Globus pallidus (tissue), 1 donor: ENCODE data around the gene ITPK1.

ENCODE experiments used
- DNase-seq: peaks from one replicate; pipeline ENCODE4 v3.0.0-alpha.2; 2015; ENCODE audit warnings: low spot score

The ITPK1 gene

DNA sequence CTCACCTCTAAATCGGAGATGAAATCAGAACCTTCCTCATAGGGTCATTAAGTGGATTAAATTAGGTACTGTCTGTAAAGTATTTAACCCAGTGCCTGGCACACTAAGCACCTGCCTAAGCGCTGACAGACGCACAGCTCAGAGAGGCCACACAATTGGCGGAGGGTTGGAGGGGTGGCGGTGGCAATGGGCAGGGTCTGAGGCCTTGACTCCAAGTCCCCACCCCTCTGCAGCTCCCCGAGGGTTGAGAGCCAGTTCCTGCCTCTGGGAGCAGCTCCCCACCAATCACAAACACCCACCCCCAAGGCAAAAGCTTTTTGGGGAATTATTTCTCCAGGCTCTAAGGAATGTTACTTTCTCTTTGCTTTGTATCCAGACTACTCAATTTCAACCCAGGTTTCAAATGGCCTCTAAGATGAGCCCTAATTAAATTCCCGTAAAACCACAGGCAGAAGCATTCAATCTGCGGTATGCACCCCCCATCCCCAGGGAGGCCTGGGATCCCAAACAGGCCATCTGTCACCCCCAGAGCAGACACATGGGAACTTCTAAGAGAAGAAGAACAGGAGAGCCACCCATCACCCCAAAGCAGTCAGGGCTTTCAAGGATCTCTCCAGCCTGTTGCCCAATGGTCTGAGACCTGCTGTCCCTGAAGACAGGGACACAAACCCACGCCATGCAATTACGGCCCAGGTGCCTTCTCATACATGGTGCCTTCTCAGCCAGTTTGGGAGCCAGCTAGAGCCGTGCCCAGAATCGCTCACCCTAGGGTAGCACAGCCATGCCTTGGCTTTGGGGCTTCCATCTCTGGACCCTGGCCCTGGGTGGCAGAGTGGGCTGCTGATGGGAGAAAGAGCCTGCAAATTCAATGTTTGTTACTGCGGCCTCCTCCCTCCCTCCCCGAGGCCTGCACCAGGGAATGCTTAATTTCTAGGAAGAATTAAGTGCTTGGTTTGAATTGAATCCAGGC, 126.7 kb downstream of the ITPK1 start:
- DNase-seq = no peak

DNA sequence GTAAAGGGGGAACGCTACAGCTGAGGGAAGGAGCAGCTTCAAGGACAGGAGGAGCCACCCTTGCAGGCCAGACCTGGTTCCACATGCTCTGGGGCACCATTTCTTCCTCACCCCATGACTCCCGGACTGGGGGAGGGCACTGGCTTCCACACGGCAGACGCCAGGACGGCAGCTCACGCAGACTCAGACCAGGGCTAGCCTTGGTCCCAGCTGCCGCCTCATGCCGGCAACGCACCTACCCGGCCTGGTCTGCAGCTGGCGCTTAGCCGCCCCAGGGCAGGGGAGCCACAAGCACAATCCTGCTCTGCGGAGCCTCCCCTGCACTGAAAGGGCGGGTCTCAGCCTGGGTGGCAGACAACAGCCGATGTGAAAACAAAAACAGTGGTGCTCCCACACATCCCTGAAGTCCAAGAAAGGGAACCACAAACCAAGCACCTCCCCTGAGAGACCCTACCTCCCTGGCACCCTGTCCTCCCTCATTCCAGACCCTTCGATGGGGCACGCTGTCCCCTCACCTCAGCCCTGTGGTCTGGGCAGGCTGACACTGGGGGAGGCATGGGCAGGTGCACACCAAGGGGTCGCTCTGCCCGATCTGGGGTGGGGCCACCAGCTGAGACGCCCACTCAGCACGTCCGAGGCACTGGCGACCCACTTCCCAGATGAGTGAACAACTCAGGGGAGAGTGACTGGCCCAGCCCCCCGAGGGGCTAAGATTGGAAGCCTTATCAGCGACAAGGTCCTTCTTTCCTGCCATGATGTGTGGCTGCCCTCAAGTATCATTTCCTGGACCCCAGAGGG, 127.8 kb downstream of the ITPK1 start:
- no peak for DNase-seq

DNA sequence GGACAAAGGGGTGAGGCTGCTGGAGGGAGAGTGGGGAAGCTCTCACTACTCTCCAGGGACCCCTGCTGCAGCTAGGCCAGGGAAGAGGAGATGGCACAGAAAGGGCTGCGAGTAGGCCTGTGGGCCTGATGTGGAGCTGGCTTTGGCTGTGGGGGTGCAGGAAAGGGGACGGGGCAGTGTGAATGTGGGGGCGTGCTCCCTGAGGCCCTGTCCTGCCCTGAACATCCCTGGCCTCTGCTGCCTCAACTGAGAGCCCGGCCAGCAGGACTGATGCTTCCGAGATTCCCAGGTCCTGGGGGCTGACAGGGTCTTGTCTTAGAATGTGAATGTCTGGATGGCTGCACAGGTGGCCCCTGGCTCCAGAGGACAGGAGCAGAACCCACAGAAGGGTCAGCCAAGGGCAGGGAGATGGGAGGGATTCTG, 128.6 kb downstream of the ITPK1 start:
- DNase-seq = no peak

DNA sequence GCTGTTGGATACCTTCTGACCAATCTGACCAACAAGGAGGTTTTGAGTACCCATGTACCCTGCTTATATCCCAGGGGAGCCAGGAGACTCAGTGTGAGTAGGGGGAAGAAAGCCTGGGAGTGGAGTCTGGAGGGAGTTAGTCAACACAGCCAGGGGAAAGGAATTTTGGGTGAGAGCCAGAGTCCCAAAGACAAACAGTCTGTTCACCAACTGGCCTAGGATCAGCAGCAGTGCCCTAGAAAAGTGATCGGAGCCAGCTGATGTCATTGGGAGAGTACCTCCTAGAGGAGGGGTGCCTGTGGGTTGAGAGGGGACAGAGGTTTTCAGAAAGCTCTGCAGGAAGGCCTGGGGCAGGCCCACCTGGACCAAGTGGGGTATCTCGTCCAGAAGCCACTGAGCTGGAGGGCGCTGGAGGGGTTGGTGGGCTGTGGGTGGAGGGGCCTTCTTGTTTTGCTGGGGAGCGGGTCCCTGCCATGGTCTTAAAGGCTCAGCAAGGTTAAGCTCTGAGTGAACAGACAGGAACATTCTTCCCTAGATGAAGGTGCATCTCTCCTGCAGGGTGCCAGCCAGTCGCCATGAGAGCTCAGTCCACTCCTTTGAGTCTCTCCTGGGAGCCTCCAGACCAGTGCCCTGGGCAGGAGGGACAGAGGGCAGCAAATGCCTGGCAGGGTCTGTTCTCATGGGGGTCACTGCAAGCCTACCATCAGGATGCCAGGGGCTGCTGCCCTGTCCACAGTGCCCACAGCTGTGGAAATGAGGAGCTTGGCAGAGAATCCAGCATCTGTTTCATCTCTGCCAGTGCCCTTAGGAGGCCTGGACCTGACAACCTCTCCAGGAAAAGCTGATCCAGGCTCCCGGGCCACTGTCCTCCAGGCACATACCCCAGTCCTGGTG, 129.2 kb downstream of the ITPK1 start:
- DNase-seq = peak; percentile 68

DNA sequence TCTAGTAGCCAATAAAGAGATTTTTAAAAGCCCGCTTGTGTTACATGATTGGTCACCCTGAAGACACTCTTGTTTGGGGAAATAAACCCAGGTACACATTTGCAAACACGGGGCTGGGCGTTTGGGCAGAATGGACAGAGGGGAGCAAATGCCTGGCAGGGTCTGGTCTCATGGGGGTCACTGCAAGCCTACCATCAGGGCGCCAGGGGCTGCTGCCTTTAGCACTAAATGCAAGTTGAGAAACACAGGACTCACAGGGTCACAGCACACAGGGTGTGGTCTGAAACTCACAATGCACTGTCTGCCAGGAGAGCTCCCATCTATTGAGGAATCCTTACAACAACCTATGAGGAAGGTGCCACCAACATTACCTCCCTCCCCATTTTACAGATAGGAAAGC, 130.2 kb downstream of the ITPK1 start:
- DNase-seq = no peak

DNA sequence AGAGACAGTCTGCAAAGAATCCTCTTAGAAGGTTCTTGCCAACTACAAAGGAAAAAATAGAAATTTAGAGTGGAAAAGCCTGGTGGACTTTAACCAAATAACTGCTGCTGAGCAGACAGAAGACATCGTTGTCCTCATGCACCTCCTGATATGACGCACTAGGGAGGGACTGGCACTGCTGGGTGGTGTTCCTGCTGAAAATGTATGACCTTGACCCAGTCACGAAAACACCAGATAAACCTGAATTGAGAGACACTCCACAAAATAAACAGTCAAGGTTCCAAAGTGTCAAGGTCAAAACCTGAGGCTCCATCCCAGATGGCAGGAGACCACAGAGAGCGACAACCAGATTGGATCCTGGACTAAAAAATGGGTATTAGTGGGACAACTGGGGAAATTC, 130.8 kb downstream of the ITPK1 start:
- DNase-seq = no peak

DNA sequence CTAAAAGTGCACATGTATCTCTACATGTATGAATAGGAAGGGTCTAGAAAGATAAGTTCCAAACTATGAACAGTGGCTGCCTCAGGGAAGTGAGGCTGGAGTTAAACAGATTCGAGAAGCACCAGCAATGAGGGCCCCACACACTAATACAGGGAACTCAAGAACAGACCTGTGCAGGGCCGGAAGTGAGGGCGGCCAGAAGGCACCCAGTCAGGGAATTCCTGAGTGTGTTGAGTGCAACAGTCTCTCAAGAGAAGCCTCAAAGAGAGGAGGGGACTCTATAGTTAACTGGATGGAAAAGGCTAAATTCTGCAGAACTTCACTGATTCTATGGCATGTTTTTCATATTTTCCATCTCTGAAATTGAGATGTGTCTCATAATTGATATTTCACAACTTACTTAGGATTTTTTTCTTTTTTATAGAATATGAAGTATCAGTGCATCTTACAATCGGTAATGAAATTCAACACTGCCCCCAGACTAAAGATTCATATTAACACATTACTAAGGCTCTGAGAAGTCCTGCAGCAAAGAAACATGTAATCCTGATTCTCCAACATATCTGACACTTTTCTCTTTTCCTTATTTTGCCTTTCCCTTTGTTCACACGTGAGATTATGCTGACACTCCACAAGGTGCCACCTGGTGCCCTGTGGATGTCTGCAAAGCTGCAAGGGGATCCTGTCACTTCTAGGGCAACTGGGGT, 131.5 kb downstream of the ITPK1 start:
- DNase-seq = no peak

DNA sequence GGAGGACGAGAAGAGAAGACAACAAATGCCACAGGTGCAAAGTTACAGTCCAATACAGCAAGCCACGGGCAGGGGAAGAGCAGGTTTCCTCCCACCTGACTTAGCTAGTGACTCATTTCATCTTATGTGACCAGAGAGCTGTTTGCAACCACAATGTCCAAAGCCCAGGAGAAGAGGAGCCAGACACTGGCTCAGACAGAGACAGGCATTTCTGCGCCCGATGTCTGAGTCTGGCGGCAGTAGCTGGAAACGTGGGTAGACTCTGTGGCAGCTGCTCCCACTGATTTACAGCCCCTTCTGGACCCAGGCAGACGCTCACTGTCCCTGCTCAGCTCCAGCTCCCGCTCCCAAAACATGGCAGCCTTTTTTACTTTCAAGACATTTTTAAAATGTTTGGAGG, 132.8 kb downstream of the ITPK1 start:
- no peak for DNase-seq

DNA sequence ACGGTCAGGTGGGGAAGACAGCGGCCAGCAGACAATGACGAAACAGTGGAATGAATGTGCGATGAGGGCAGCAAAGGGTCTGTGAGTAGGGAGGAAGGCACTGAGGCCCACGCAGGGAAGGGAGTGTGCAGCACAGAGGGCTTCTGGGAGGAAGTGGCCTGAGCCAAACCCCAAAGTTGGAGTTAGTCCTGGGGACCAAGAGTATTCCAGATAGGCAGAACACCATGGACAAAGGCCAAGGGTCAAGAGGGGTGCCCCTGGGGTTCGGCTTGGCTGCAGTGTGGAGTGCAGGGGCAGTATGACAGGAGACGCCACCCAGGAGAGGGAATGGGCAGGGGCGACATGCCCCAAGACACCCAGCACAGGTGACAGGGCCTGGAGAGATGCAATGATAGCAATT, 134.0 kb downstream of the ITPK1 start:
- DNase-seq = no peak

DNA sequence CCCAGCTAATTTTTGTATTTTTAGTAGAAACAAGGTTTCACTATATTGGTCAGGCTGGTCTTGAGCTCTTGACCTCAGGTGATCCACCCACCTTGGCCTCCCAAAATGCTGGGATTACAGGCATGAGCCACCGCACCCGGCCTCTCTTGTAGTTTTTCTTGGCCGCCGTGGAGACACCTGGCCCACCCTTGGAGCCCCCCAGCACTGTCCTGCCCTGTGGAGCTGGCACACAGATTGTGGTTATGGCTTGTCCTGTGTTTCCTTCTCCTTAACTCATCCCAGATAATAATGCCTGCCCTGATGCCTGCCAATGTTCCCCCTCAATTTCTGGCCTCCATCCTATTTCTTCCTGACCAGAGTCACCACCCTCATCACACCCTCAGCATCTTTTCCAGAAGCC, 134.9 kb downstream of the ITPK1 start:
- no peak for DNase-seq

DNA sequence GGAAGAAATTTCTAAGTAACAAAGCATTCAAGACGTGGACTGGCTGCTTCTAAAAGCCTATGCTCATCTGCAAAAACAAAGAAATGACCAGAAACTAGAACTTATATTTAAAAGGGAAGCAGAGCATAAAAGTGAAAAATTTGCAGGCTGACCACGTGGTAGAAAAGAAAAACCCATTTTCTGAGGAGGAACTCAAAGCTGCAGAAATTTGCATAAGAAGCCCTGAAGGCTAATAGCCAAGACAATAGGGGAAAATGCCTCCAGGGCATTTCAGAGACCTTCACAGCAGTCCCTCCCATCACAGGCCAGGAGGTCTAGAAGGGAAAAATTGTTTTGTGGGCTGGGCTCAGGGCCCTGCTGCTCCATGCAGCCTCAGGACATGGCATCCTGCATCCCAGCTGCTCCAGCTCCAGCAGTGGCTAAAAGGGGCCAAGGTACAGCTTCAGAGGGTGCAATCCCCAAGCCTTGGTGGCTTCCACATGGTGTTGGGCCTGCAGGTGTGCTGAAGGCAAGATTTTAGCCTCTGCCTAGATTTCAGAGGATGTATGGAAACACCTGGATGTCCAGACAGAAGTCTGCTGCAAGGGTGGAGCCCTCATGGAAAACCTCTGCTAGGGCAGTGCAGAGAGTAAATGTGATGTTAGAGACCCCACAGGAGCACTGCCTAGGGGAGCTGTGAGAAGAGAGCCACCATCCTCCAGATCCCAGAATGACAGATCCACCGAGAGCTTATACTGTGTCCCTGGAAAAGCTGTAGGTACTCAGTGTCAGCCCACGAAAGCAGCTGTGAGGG, 137.3 kb downstream of the ITPK1 start:
- DNase-seq = no peak

DNA sequence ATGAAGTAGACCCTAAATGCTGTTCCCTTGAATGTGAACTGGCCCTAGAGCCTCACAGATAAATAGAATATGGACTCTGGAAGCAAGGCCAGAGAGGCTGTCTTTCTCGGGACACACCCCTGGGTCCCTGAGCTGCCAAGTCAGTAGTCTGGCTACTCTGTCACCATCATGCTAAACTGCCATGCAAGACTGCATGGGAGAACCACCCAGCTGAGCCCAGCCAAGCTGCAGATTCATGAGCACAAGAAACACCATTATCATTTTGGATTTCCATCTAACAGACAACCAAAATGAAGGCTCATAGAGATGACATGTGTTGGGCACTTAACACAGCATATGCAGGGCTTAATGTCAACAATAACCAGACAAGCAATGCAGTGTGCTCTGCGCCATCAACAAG, 139.5 kb downstream of the ITPK1 start:
- no peak for DNase-seq

DNA sequence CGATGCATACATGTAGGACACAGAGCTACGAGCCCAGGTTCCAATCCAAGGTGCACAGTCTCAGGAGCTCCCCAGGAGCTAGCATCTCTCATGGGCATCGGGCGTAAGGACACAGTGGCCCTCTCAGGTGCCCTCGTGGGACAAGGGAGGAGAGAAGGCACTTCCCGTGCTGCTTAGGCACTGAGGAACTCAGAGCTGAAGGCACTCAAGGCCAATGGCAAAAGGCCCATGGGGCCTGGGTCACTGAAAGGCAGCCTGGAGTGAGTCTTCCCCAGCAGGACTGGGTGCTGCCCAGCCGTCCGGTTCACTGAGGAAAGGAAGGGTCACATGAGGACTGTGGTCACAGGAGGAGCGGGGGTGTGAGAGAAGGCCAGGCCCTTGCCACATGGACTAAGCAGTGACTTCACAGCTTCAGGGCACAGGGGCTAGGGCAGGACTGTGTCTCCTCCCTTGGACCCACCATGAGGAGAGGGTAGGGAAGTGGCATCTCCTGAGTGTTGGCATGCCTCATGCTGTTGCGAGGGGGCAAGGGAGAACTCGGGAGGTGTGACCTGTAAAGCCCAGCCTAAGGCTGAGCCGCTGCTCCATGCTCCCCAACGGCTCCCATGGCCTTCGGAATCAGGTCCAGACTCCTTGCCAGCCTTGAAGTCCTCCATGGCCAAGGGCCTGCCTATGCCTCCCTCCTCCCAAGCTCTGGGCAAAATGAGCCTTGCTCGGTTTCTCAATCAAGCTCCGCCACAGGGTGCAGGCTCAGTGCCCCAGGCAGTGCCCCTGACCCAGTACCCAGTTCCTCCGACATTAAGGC, 141.0 kb downstream of the ITPK1 start:
- DNase-seq = no peak

DNA sequence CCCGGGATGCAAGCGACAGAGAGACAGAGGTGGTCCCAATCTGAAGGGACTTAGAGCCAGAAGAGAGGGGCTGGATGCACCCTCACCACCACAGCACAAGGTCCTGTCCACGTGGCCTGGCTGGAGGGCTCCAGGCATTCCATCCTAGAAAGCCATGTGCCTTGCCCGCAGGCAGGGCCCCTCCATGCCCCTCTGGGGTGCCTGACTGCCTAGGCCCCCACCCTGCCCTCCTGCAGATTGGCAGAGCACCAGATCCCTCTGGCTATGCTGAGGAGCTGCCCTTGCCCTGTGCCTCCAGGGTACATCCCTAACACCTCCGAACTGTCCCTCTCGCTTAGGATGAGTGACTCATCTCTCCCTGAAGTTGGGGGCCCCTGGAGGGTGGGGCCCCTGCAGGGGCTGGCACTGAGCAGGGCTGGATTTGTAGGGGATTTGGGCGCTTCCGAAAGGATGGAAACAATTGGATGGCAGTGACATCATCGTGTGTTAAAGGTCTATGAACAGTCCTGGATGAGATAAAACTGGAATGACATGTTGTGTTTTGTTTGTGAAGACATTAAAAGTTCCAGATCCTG, 141.8 kb downstream of the ITPK1 start:
- no peak for DNase-seq

DNA sequence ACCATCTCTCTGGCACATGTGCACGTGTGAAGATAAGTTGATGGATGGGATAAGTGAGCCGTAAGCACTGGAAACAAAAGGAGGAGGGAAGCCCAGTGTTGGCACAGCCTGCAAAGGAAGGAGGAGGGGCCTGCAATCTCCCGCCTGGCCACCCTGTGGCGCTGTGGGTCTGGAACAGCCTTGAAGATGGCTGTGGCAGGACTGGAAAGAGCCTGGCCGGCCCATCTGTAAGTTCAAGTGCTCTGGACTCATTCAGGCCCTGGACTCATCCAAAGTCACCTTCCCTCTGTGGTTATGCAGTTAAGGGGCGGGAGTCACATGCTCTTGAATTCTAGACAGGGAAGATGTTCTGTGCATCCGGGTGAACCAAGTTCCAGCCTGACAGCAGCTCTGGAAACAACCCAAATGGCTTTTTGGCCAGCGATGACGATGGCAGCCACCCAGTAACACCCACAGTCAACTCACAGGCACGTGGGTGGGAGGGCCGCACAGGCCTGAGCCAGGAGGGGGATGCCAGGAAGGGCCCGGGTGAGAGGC, 142.4 kb downstream of the ITPK1 start:
- peak; percentile 90 for DNase-seq

DNA sequence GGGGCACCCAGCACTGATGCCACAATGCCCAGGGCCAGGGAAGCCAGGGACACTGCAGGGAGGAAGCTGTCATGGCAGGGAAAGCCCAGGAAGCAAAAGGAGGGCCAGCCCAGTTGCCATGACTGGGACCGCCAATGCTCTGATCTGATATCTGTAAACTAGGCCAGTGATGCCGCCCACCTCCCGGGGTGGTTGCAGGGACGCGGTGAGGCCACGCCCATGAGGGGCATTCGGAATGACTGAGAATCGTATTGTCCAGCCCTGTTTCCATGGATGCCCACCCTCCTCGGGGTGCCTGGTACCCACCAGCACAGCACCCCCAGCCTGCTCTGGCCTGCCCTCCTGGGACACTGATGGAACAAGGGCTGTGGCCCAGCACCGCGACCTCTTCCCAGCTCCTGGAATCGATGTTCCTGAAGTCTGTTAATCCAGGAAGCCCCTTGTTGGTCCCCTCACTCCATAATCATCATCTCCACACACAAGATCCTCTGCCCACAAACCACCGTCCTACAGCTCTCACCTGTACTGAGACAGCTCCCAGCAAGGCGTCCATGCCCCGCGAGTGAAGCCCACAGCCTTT, 144.0 kb downstream of the ITPK1 start:
- no peak for DNase-seq

DNA sequence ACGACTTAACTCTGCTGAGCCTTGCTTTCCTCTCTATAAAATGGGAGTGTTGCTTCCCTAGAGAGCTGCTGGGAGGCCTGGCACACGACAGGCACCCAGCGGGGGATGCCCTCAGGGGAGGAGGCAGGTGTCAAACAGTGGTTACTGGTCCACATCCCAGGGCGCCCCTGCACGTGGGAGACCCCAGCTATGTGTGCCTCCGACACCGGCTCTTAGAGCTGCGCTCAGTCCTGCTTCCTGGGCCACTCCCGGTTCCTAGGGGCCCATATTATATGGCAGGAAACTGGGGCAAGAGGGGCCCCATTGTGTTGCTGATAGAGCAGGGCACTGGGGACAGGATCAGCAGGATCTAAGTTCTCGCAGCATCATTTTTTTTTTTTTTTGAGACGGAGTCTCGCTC, 145.5 kb downstream of the ITPK1 start:
- DNase-seq = no peak

DNA sequence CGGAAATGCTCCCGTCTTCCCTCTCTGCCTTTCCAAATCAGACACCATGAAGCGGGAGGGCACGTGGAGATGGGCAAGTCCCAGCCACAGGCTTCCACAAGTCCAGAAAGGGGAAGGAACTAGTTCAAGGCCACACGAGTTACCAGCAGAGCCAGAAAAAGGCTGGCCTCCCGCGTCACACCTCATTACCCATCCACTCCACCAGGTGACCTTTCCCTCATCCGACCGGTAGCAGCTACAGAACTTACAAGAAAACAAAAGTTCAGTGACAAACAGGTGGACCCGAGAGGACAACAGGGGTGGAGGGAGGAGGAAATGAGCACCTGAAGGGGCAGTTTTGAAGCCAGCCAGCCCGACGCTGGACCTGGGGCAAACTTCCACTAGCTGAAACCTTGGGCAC, 145.9 kb downstream of the ITPK1 start:
- DNase-seq = no peak

DNA sequence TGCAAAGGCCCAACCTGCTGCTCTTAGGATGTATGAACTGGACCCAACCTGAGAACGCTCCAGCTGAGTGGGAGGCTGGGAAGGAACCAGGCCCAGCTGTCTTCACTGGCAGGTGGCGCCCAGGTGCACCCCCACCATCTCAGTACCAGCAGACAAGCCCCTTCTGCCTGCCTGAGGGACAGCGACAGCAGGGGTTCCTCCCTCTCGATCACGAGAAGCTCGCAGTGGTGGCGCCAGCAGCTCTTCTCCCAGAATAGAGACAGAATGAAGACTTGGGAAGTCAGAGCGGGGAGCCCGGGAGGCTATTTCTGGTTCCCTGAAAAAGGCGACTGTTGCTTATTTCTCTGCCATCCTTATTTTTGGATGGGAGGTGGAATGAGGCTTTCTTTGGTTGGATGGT, 146.3 kb downstream of the ITPK1 start:
- no peak for DNase-seq
